K562 (cell line): Measurements from ENCODE around the gene ARHGAP26. TPM values are rescaled to one million over a fixed set of nuclear protein-coding genes. Genes with fewer than 3 reads are reported as not detected.
A peak's percentile ranks its signal among the peaks of the same experiment; 100 is the strongest.

Source experiments
- ATAC-seq: fragments of 200-7000 bp; cut with Tn5 transposase; 3 replicates; pipeline ENCODE4 v1.9.1; 2020; ENCODE audit warnings: moderate library complexity
- BruUV-seq: library from RNA; stranded (reverse); fragments of 400-500 nt; replicated peaks from 2 replicates; lab custom pipeline; 2021; lab: Mats Ljungman, UMichigan
- CTCF ChIA-PET: fragments of 300-600 bp; formaldehyde crosslinking; extraction: SDS; loops from one replicate; lab custom pipeline; 2021; ENCODE audit warnings: low intra/inter-chr PET ratio; lab: Yijun Ruan, JAX
- POLR2A ChIA-PET: fragments of 300-600, 350-650 bp; sonication (Branson Sonifier 250); formaldehyde crosslinking; extraction: SDS; loops from one replicate; lab custom pipeline; 2021; ENCODE audit warnings: antibody characterized with exemption, inconsistent platforms; lab: Yijun Ruan, JAX
- DNase-seq, 4 experiments: peaks; one replicate each; pipeline versions ENCODE4 v3.0.0 to v3.0.0-alpha.2; 2011 to 2018; ENCODE audit warnings: low spot score in 3 of 4, mixed read lengths in 3 of 4; ENCODE audit errors: extremely low read depth in 1 of 4
- FAIRE-seq: peaks from 2 replicates; lab custom pipeline; 2011; peaks lifted over from hg19 to GRCh38; lab: Jason Lieb, UNC
- H2AFZ ChIP-seq: 2 replicates; pipeline ENCODE4 v1.6.0; 2011; ENCODE audit warnings: low read depth, low read length, control low read depth, inconsistent platforms
- H3K27ac ChIP-seq: fragments of 200-600 bp; 3 replicates; pipeline ENCODE4 v1.8.0; 2011; ENCODE audit warnings: low read depth, mild to moderate bottlenecking, control low read depth, inconsistent platforms, low read length, moderate library complexity, mixed read lengths; ENCODE audit errors: extremely low read depth
- H3K27me3 ChIP-seq, 2 experiments: fragments of 300-600 bp in 1 of 2; 2 replicates in 1 of 2; 3 replicates in 1 of 2; pipeline versions ENCODE4 v1.6.0 to v1.8.0; 2011; ENCODE audit warnings: inconsistent platforms in 2 of 2, low read length in 2 of 2, mild to moderate bottlenecking in 1 of 2, mixed read lengths in 1 of 2, moderate library complexity in 1 of 2; ENCODE audit not compliant: control insufficient read depth in 2 of 2, insufficient read depth in 2 of 2
- H3K36me3 ChIP-seq: fragments of 300-600 bp; 3 replicates; pipeline ENCODE4 v1.8.0; 2011; ENCODE audit warnings: mild to moderate bottlenecking, low read length, inconsistent platforms; ENCODE audit not compliant: control insufficient read depth, insufficient read depth
- H3K4me1 ChIP-seq, 2 experiments: fragments of 200-600 bp in 1 of 2; replicated peaks in 1 of 2; 2 replicates in 1 of 2; 3 replicates in 1 of 2; pipeline versions ENCODE4 v1.5.1 to v1.8.0; 2011; ENCODE audit warnings: inconsistent platforms in 2 of 2, low read length in 2 of 2, mild to moderate bottlenecking in 1 of 2, mixed read lengths in 1 of 2, moderate library complexity in 1 of 2; ENCODE audit not compliant: control insufficient read depth in 2 of 2, insufficient read depth in 2 of 2
- H3K4me2 ChIP-seq: 2 replicates; pipeline ENCODE4 v1.6.1; 2011; ENCODE audit warnings: low read length, control low read depth, inconsistent platforms, mixed read lengths; ENCODE audit not compliant: insufficient read depth
- H3K4me3 ChIP-seq: fragments of 200-600 bp; sonication (generic), shearing (Covaris generic); 2 replicates; pipeline ENCODE4 v1.5.1; 2016; ENCODE audit warnings: control low read depth, inconsistent platforms
- H3K79me2 ChIP-seq: fragments of 200-600 bp; 3 replicates; pipeline ENCODE4 v1.8.0; 2011; ENCODE audit warnings: low read length, inconsistent platforms; ENCODE audit not compliant: control insufficient read depth, insufficient read depth
- H3K9ac ChIP-seq, 2 experiments: 2 replicates each; pipeline versions ENCODE4 v1.6.0 to v1.6.1; 2011; ENCODE audit warnings: low read depth in 2 of 2, low read length in 2 of 2, control low read depth in 1 of 2, inconsistent platforms in 1 of 2, mild to moderate bottlenecking in 1 of 2, mixed read lengths in 1 of 2; ENCODE audit not compliant: insufficient read depth in 1 of 2
- H3K9me1 ChIP-seq: one replicate; pipeline ENCODE4 v1.6.0; 2011; ENCODE audit warnings: inconsistent platforms, mild to moderate bottlenecking, low read length, moderate library complexity; ENCODE audit not compliant: control insufficient read depth, insufficient read depth
- H3K9me3 ChIP-seq: replicated peaks from 2 replicates; pipeline ENCODE4 v1.5.1; 2011; ENCODE audit warnings: low read depth, low read length, inconsistent platforms; ENCODE audit not compliant: control insufficient read depth, insufficient read depth
- H4K20me1 ChIP-seq: replicated peaks from 2 replicates; pipeline ENCODE4 v1.6.1; 2011; ENCODE audit warnings: low read length, inconsistent platforms, mixed read lengths; ENCODE audit not compliant: control insufficient read depth, insufficient read depth
- BCOR ChIP-seq: fragments of 450-650 bp; IDR thresholded peaks from 2 replicates; pipeline ENCODE4 v1.6.1; 2016
- MEIS2 ChIP-seq: fragments of 450-650 bp; IDR thresholded peaks from 2 replicates; pipeline ENCODE4 v1.6.1; 2014; ENCODE audit warnings: mild to moderate bottlenecking; ENCODE audit not compliant: partially characterized antibody
- PBX2 ChIP-seq, 2 experiments: IDR thresholded peaks in 1 of 2; conservative IDR thresholded peaks in 1 of 2; 2 replicates each; pipeline ENCODE4 v1.6.1; 2016; ENCODE audit warnings: low read depth in 2 of 2, mild to moderate bottlenecking in 1 of 2, missing compliant biosample characterization in 1 of 2, missing genetic modification characterization in 1 of 2, moderate library complexity in 1 of 2
- RFX7 ChIP-seq: fragments of 250-450 bp; sonication (Bioruptor Pico); IDR thresholded peaks from 2 replicates; pipeline ENCODE4 v1.5.1; 2021; ENCODE audit warnings: mild to moderate bottlenecking
- SFPQ ChIP-seq: fragments of 200-400 bp; formaldehyde crosslinking; IDR thresholded peaks from 2 replicates; pipeline ENCODE4 v1.6.1; 2017; ENCODE audit warnings: mild to moderate bottlenecking, low read depth, low read length, moderate library complexity
- WGBS: fragments of 100-300 bp; shearing (Covaris generic); methylation state at CpG from one replicate; pipeline ENCODE4 v1.1.6; 2016; ENCODE audit warnings: low coverage, mixed read lengths; ENCODE audit not compliant: insufficient coverage; ENCODE audit errors: missing lambda C conversion rate; 5-methylcytosine and 5-hydroxymethylcytosine counted together
- in situ Hi-C: fragments of 300-500 bp; cut with MboI; formaldehyde crosslinking; loops from 4 replicates; pipeline ENCODE4 v1.15.0; 2018; ENCODE audit warnings: inconsistent platforms, mixed read lengths
- intact Hi-C: fragments of 100-400 bp; cut with micrococcal nuclease; formaldehyde crosslinking; loops from 2 replicates; pipeline ENCODE4 v1.14.2; 2022
- polyA plus RNA-seq, 8 experiments: library from polyadenylated mRNA; depleted of rRNA in 4 of 8; stranded (reverse) in 5 of 8; unstranded in 3 of 8; fragments of >200 nt; fragmentation: Nextera tagmentation in 2 of 8; fragmentation: Illumina TruSeq in 1 of 8; extraction: Ambion mirVana in 2 of 8; extraction: Trizol in 1 of 8; gene quantifications; 2 replicates each; pipeline versions ENCODE4 v1.2.1 to v1.2.3, GENCODE V29; 2011 to 2014; ENCODE audit warnings: inconsistent platforms in 1 of 8, missing spikeins in 1 of 8
- total RNA-seq, 7 experiments: library from RNA; depleted of rRNA in 6 of 7; stranded (reverse); fragments of >200 nt in 6 of 7; fragmentation: Illumina TruSeq in 2 of 7; extraction: Trizol in 2 of 7; gene quantifications; 2 replicates each; pipeline versions ENCODE4 v1.2.1 to v1.2.3, GENCODE V29; 2011 to 2021; ENCODE audit warnings: low replicate concordance in 1 of 7

The ARHGAP26 gene
- total and polyA plus RNA-seq, 9 of the 15 experiments (the other 6 are each of a cell fraction or from before 2014, with no cell fraction given), result 0.13 to 1.1 (median 0.55) TPM

- TF ChIP-seq SFPQ (no peak), RFX7 (CRISPR knock-in tag) (no peak)
Measured at GRCh38 chr5:143146161-143146560, 376.0 kb downstream of the ARHGAP26 start (continued).

GRCh38 chr5:143147383-143147782 is 377.2 kb downstream of the ARHGAP26 start:
- TF ChIP-seq BCOR, result no peak
- peak; percentile 11 for TF ChIP-seq MEIS2
- TF ChIP-seq PBX2 (CRISPR knock-in tag; IDR thresholded peaks at IDR 0.05; ENCODE audit: low read depth), result no peak
- TF ChIP-seq PBX2 (tag; conservative IDR thresholded peaks at IDR 0.05; ENCODE audit: low read depth), result peak; percentile 55; the same call in 1 of the 2 replicates
- in situ Hi-C loops (no loop called here), intact Hi-C loops (no loop called here)
- ATAC-seq, result no peak
- no peak for DNase-seq
- Histone ChIP-seq H3K4me2 (no peak overlapping the region), H3K27me3 (no peaks in the 10 kb centered on the region; a peak in 2 of 5 replicates), H3K9ac (no peak overlapping the region), H4K20me1 (no peaks in the 10 kb centered on the region), H2AFZ (peak overlapping the region; percentile 40; the same call in 1 of the 2 replicates), H3K9me1 (no peaks in the 10 kb centered on the region), H3K9me3 (no peaks in the 10 kb centered on the region), H3K4me3 (no peak overlapping the region), H3K27ac (no peak overlapping the region), H3K36me3 (no peaks in the 10 kb centered on the region), H3K79me2 (no peaks in the 10 kb centered on the region), H3K4me1 (no peaks in the 10 kb centered on the region; a peak in 2 of 5 replicates)
- POLR2A ChIA-PET, result interaction anchor here (0.6 kb wide), 1 partner anchor 102 kb away, joined by 3 read pairs; no protein-coding TSS in a partner anchor
- no TSS peak for BruUV-seq
- FAIRE-seq, result no peak
- CTCF ChIA-PET, result no interaction called here
- 13% methylated on average over 4 of the region's 4 CpGs for WGBS
